SK-N-SH (cell line): ENCODE measurements around the gene PTDSS2. TPM values are rescaled to one million over a fixed set of nuclear protein-coding genes. Genes with fewer than 3 reads are reported as not detected.
"Not testable (repeated sequence)": the region's sequence is repeated elsewhere in the genome, so short reads cannot be mapped to it uniquely, and the experiment has no call there.

Experiments used
- CTCF ChIA-PET: fragments of 300-600, 350-600 bp; formaldehyde crosslinking; extraction: SDS; loops from one replicate; lab custom pipeline; 2021; lab: Yijun Ruan, JAX
- POLR2A ChIA-PET: fragments of 350-600 bp; sonication (Branson Sonifier 250); formaldehyde crosslinking; extraction: SDS; loops from one replicate; lab custom pipeline; 2020; ENCODE audit warnings: antibody characterized with exemption, inconsistent platforms; lab: Yijun Ruan, JAX
- DNase-seq: peaks from one replicate; pipeline ENCODE4 v3.0.0; 2012
- H2AFZ ChIP-seq: fragments of 200-600 bp; sonication (generic); 2 replicates; pipeline ENCODE4 v1.8.1; 2016; ENCODE audit warnings: antibody characterized with exemption, mild to moderate bottlenecking, low read depth
- H3F3A ChIP-seq: fragments of 200-600 bp; sonication (generic); replicated peaks from 2 replicates; pipeline ENCODE3; 2016; ENCODE audit warnings: antibody characterized with exemption, mild to moderate bottlenecking; ENCODE audit not compliant: insufficient read depth
- H3K27ac ChIP-seq, 2 experiments: fragments of 200-500 bp in 1 of 2; fragments of 200-600 bp in 1 of 2; sonication (Bioruptor generic) in 1 of 2; sonication (generic), shearing (Covaris generic) in 1 of 2; 2 replicates each; pipeline versions ENCODE4 v1.5.1 to v1.6.1; 2014 to 2016; ENCODE audit warnings: low read depth in 2 of 2, inconsistent platforms in 1 of 2, low read length in 1 of 2, mild to moderate bottlenecking in 1 of 2, mixed read lengths in 1 of 2
- H3K27me3 ChIP-seq: fragments of 200-600 bp; sonication (generic), shearing (Covaris generic); 2 replicates; pipeline ENCODE4 v1.6.1; 2016; ENCODE audit warnings: mixed run types; ENCODE audit not compliant: insufficient read depth
- H3K36me3 ChIP-seq, 2 experiments: fragments of 200-500 bp in 1 of 2; fragments of 200-600 bp in 1 of 2; sonication (Bioruptor generic) in 1 of 2; sonication (generic) in 1 of 2; replicated peaks in 1 of 2; 2 replicates each; pipeline versions ENCODE3 to v1.5.1; 2014 to 2016; ENCODE audit warnings: low read length in 1 of 2, mild to moderate bottlenecking in 1 of 2; ENCODE audit not compliant: insufficient read depth in 2 of 2, control insufficient read depth in 1 of 2
- H3K4me1 ChIP-seq, 2 experiments: fragments of 200-500 bp in 1 of 2; fragments of 200-600 bp in 1 of 2; sonication (Bioruptor generic) in 1 of 2; sonication (generic), shearing (Covaris generic) in 1 of 2; 2 replicates each; pipeline versions ENCODE4 v1.5.1 to v1.6.1; 2014 to 2016; ENCODE audit warnings: low read depth in 1 of 2, low read length in 1 of 2, mixed run types in 1 of 2; ENCODE audit not compliant: insufficient read depth in 2 of 2, control insufficient read depth in 1 of 2
- H3K4me2 ChIP-seq: fragments of 200-600 bp; sonication (generic), shearing (Covaris generic); 2 replicates; pipeline ENCODE4 v1.6.1; 2017; ENCODE audit warnings: mixed run types
- H3K4me3 ChIP-seq, 2 experiments: fragments of 200-500 bp in 1 of 2; fragments of 200-600 bp in 1 of 2; sonication (Bioruptor generic) in 1 of 2; sonication (generic), shearing (Covaris generic) in 1 of 2; 2 replicates each; pipeline versions ENCODE4 v1.5.1 to v1.8.1; 2014 to 2016; ENCODE audit warnings: low read depth in 2 of 2, inconsistent platforms in 1 of 2, low read length in 1 of 2, mild to moderate bottlenecking in 1 of 2, mixed read lengths in 1 of 2, moderate library complexity in 1 of 2
- H3K79me2 ChIP-seq: fragments of 200-600 bp; sonication (generic); 2 replicates; pipeline ENCODE4 v1.8.1; 2017; ENCODE audit warnings: mild to moderate bottlenecking; ENCODE audit not compliant: insufficient read depth
- H3K9ac ChIP-seq: fragments of 200-600 bp; sonication (generic); 2 replicates; pipeline ENCODE4 v1.6.1; 2017; ENCODE audit warnings: mixed run types
- H3K9me2 ChIP-seq: fragments of 200-600 bp; sonication (generic); 2 replicates; pipeline ENCODE4 v1.6.1; 2017; ENCODE audit warnings: mixed run types
- H3K9me3 ChIP-seq: fragments of 200-600 bp; sonication (generic); 2 replicates; pipeline ENCODE4 v1.6.1; 2017; ENCODE audit warnings: mixed run types, mild to moderate bottlenecking, moderate library complexity
- H4K20me1 ChIP-seq: fragments of 200-600 bp; sonication (generic); 2 replicates; pipeline ENCODE4 v1.6.1; 2017; ENCODE audit warnings: mild to moderate bottlenecking, mixed run types; ENCODE audit not compliant: insufficient read depth
- ELF1 ChIP-seq: IDR thresholded peaks from 2 replicates; pipeline ENCODE4 v1.4.0; 2012
- EP300 ChIP-seq, 2 experiments: IDR thresholded peaks; 2 replicates each; pipeline versions ENCODE4 v1.4.0 to v1.6.1; 2012; ENCODE audit warnings: borderline replicate concordance in 1 of 2, low read depth in 1 of 2, low read length in 1 of 2
- EZH2phosphoT487 ChIP-seq: fragments of 200-600 bp; sonication (generic); IDR thresholded peaks from 2 replicates; pipeline ENCODE4 v1.6.1; 2017; ENCODE audit warnings: low read depth, mixed run types, mild to moderate bottlenecking, antibody characterized with exemption, moderate library complexity, borderline replicate concordance
- FOXJ3 ChIP-seq: sonication (generic); formaldehyde crosslinking; IDR thresholded peaks from 2 replicates; pipeline ENCODE4 v1.5.1; 2020; ENCODE audit warnings: mild to moderate bottlenecking, missing genetic modification reagents
- FOXM1 ChIP-seq: IDR thresholded peaks from 2 replicates; pipeline ENCODE4 v1.4.0; 2012; ENCODE audit warnings: low read depth, mild to moderate bottlenecking
- GABPA ChIP-seq: IDR thresholded peaks from 2 replicates; pipeline ENCODE4 v1.4.0; 2012; ENCODE audit warnings: low read depth, mild to moderate bottlenecking
- IRF3 ChIP-seq: fragments of 150-350 bp; IDR thresholded peaks from 2 replicates; pipeline ENCODE4 v1.6.1; 2016; ENCODE audit warnings: mild to moderate bottlenecking, low read depth, low read length
- JUND ChIP-seq: IDR thresholded peaks from 2 replicates; pipeline ENCODE4 v1.4.0; 2012
- MAX ChIP-seq: IDR thresholded peaks from 2 replicates; pipeline ENCODE4 v1.4.0; 2012; ENCODE audit warnings: low read depth
- MXI1 ChIP-seq: IDR thresholded peaks from 2 replicates; pipeline ENCODE4 v1.6.1; 2012; ENCODE audit warnings: mild to moderate bottlenecking, low read depth, low read length, improper control_type of control experiment
- NFIC ChIP-seq: IDR thresholded peaks from 2 replicates; pipeline ENCODE4 v1.4.0; 2012; ENCODE audit warnings: borderline replicate concordance
- RCOR1 ChIP-seq: fragments of 150-350 bp; IDR thresholded peaks from 2 replicates; pipeline ENCODE4 v1.6.1; 2017; ENCODE audit warnings: antibody characterized with exemption, low read length
- REST ChIP-seq: IDR thresholded peaks from 2 replicates; pipeline ENCODE4 v1.6.1; 2012; ENCODE audit warnings: mild to moderate bottlenecking, low read depth, low read length, moderate library complexity
- RFX5 ChIP-seq: IDR thresholded peaks from 2 replicates; pipeline ENCODE4 v1.6.1; 2012; ENCODE audit warnings: mild to moderate bottlenecking, improper control_type of control experiment, low read length
- SMC3 ChIP-seq: IDR thresholded peaks from 2 replicates; pipeline ENCODE4 v1.6.1; 2012; ENCODE audit warnings: low read depth, low read length, improper control_type of control experiment
- TAF1 ChIP-seq: IDR thresholded peaks from 2 replicates; pipeline ENCODE4 v1.6.1; 2012; ENCODE audit warnings: low read depth, mild to moderate bottlenecking, low read length, moderate library complexity, borderline replicate concordance
- TCF12 ChIP-seq: IDR thresholded peaks from 2 replicates; pipeline ENCODE4 v1.4.0; 2012
- TEAD4 ChIP-seq: IDR thresholded peaks from 2 replicates; pipeline ENCODE4 v1.4.0; 2012; ENCODE audit warnings: mild to moderate bottlenecking, borderline replicate concordance; ENCODE audit not compliant: insufficient read depth
- USF1 ChIP-seq: IDR thresholded peaks from 2 replicates; pipeline ENCODE4 v1.4.0; 2012; ENCODE audit warnings: low read depth, borderline replicate concordance
- USF2 ChIP-seq: fragments of 150-350 bp; IDR thresholded peaks from 2 replicates; pipeline ENCODE4 v1.6.1; 2017; ENCODE audit warnings: antibody characterized with exemption, low read length, low read depth, borderline replicate concordance
- WGBS: methylation state at CpG from one replicate; pipeline ENCODE4 v1.1.6; 2017; ENCODE audit warnings: low lambda C conversion rate; 5-methylcytosine and 5-hydroxymethylcytosine counted together
- polyA plus RNA-seq, 3 experiments: library from polyadenylated mRNA; depleted of rRNA; stranded (reverse); fragments of >200 nt; gene quantifications; 2 replicates each; pipeline ENCODE4 v1.2.3, GENCODE V29; 2012

PTDSS2 gene
- polyA plus RNA-seq, 1 of the 3 experiments (the other 2 are of a cell fraction): 28.6 TPM

GRCh38 chr11:409600-410483, 40.2 kb upstream of the PTDSS2 start:
- Histone ChIP-seq H3K9ac (no peak overlapping the region), H2AFZ (no peak overlapping the region), H3K4me1 (peaks cover 0 to 19% of the 10 kb centered on the region in 2 experiments; a peak in 1 of 4 replicates), H3K4me3 (no peak overlapping the region), H3K4me2 (no peak overlapping the region)
- POLR2A ChIA-PET: no interaction called here
- no peak for DNase-seq
- no peak for TF ChIP-seq RFX5
- no peak for TF ChIP-seq FOXM1
- TF ChIP-seq NFIC: no peak
- no peak for TF ChIP-seq IRF3
- no peak for TF ChIP-seq MXI1
- TF ChIP-seq ELF1: no peak
- no peak for TF ChIP-seq TAF1
- TF ChIP-seq TCF12: no peak
- TF ChIP-seq EP300 (IDR thresholded peaks at IDR 0.05; ENCODE audit: borderline replicate concordance in 1 of 2, low read depth in 1 of 2, low read length in 1 of 2): no peak
- no peak for TF ChIP-seq RCOR1
- TF ChIP-seq USF2: no peak
- TF ChIP-seq REST: no peak
- TF ChIP-seq SMC3: no peak
- no peak for TF ChIP-seq GABPA
- no peak for TF ChIP-seq EZH2phosphoT487
- TF ChIP-seq TEAD4: no peak
- no peak for TF ChIP-seq USF1
- no peak for TF ChIP-seq JUND
- no peak for TF ChIP-seq MAX
- TF ChIP-seq FOXJ3: no peak
- TF ChIP-seq, all 33 proteins: peak for 0
- Histone ChIP-seq H3K9me3 (no peaks in the 10 kb centered on the region), H4K20me1 (no peaks in the 10 kb centered on the region), H3K27me3 (0 out of 2 replicates have a peak, but pooled peaks cover 5% of the 10 kb centered on the region), H3K79me2 (no peaks in the 10 kb centered on the region), H3K27ac (no peak overlapping the region), H3K36me3 (no peaks in the 10 kb centered on the region), H3K9me2 (no peaks in the 10 kb centered on the region), H3F3A (no peaks in the 10 kb centered on the region)
- WGBS: no CpG with 5 or more reads among the region's 18 CpGs
- CTCF ChIA-PET: interaction anchor here (0.6 to 6.6 kb wide), 8 partner anchors 9 to 161 kb away, joined by 3 to 77 read pairs (median 3); partner anchors contain the start of genes ANO9 and PTDSS2

- H3K4me1 ChIP-seq: peaks cover 0 to 17% of the 10 kb centered on the region in 2 experiments; a peak in 1 of 4 replicates
- 46% methylated on average over 10 of the region's 13 CpGs for WGBS
- H3F3A ChIP-seq, H3K27ac ChIP-seq, H3K9ac ChIP-seq, H3K9me3 ChIP-seq, H3K4me2 ChIP-seq, H2AFZ ChIP-seq, H4K20me1 ChIP-seq, H3K36me3 ChIP-seq, DNase-seq, H3K9me2 ChIP-seq, H3K27me3 ChIP-seq, POLR2A ChIA-PET, H3K4me3 ChIP-seq, H3K79me2 ChIP-seq: not testable (repeated sequence)
- CTCF ChIA-PET: interaction anchor here (0.8 to 5.9 kb wide), 5 partner anchors 9 to 107 kb away, joined by 3 to 31 read pairs (median 3); partner anchors contain the start of gene ANO9
Measured at GRCh38 chr11:410711-411110, 39.4 kb upstream of the PTDSS2 start.
